Loucy (cell line): ENCODE results near the gene CRYM.
"Not testable (repeated sequence)": the region's sequence is repeated elsewhere in the genome, so short reads cannot be mapped to it uniquely, and the experiment has no call there.

Experiments used
- EZH2phosphoT487 ChIP-seq: fragments of 200-600 bp; IDR thresholded peaks from 2 replicates; pipeline ENCODE4 v1.6.1; 2018; ENCODE audit warnings: antibody characterized with exemption, mild to moderate bottlenecking, moderate library complexity, borderline replicate concordance
- TF ChIP-seq, protein P1 (sequence below): fragments of 200-600 bp; sonication (generic); conservative IDR thresholded peaks from 2 replicates; pipeline ENCODE4 v1.5.1; 2014; ENCODE audit warnings: mild to moderate bottlenecking, antibody characterized with exemption, low read length

DNA sequence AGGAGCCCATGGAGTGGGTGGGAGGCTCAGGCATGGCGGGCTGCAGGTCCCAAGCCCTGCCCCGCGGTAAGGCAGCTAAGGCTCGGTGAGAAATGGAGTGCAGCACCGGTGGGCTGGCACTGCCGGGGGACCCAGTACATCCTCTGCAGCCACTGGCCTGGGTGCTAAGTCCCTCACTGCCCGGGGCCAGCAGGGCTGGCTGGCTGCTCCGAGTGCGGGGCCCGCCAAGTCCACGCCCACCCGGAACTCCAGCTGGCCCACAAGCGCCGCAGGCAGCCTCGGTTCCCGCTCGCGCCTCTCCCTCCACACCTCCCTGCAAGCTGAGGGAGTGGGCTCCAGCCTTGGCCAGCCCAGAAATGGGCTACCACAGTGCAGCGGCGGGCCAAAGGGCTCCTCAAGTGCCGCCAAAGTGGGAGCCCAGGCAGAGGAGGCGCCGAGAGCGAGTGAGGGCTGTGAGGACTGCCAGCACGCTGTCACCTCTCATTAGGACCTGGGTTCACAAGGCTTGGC is 34.8 kb upstream of the CRYM start:
- TF ChIP-seq, protein P1, sequence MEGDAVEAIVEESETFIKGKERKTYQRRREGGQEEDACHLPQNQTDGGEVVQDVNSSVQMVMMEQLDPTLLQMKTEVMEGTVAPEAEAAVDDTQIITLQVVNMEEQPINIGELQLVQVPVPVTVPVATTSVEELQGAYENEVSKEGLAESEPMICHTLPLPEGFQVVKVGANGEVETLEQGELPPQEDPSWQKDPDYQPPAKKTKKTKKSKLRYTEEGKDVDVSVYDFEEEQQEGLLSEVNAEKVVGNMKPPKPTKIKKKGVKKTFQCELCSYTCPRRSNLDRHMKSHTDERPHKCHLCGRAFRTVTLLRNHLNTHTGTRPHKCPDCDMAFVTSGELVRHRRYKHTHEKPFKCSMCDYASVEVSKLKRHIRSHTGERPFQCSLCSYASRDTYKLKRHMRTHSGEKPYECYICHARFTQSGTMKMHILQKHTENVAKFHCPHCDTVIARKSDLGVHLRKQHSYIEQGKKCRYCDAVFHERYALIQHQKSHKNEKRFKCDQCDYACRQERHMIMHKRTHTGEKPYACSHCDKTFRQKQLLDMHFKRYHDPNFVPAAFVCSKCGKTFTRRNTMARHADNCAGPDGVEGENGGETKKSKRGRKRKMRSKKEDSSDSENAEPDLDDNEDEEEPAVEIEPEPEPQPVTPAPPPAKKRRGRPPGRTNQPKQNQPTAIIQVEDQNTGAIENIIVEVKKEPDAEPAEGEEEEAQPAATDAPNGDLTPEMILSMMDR: not testable (repeated sequence)
- TF ChIP-seq EZH2phosphoT487: not testable (repeated sequence)
